Renal cortex interstitium (tissue), 11 donors: Measurements from ENCODE around the gene ULK4. TPM values are rescaled to one million over a fixed set of nuclear protein-coding genes. Genes with fewer than 3 reads are reported as not detected.
"Not testable (repeated sequence)": the region's sequence is repeated elsewhere in the genome, so short reads cannot be mapped to it uniquely, and the experiment has no call there.

ENCODE experiments used
- DNase-seq, 11 donors: peaks; one replicate each; pipeline ENCODE4 v3.0.0-alpha.2; 2013; ENCODE audit warnings: low read depth in 9 of 11, low spot score in 4 of 11; ENCODE audit errors: extremely low read depth in 1 of 11
- polyA plus RNA-seq, 3 donors: library from polyadenylated mRNA; unstranded; fragments of 120-200 nt; gene quantifications; one replicate each; pipeline ENCODE4 v1.2.1, GENCODE V29; 2013; ENCODE audit not compliant: insufficient read length in 3 of 3

The ULK4 gene
- polyA plus RNA-seq, 3 donors: 4.1 to 6.1 (median 5.5) TPM

GRCh38 chr3:41882956-41883355 is 78.9 kb downstream of the ULK4 start:
- DNase-seq: no peak

GRCh38 chr3:41881233-41881821 is 80.6 kb downstream of the ULK4 start:
- peak; percentile 11 to 42 (median 21) for DNase-seq

DNA sequence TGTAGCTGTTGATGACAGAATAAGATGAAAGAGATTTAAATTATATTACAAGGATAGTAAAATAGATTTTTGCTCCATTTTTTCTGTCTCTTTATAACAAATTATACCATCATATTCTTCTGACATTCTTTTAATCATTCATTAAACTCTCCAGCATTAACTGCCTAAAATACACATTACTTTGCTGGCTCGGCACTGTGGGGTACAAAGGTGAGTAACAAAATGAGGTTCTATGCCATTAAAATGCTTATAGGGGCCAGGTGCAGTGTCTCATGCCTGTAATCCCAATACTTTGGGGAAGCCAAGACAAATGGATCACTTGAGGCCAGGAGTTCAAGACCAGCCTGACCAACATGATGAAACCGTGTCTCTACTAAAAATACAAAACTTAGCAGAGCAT is 81.5 kb downstream of the ULK4 start:
- DNase-seq: no peak

- DNase-seq: not testable (repeated sequence)
Observed at GRCh38 chr3:41877741-41878140, 84.2 kb downstream of the ULK4 start.

DNA sequence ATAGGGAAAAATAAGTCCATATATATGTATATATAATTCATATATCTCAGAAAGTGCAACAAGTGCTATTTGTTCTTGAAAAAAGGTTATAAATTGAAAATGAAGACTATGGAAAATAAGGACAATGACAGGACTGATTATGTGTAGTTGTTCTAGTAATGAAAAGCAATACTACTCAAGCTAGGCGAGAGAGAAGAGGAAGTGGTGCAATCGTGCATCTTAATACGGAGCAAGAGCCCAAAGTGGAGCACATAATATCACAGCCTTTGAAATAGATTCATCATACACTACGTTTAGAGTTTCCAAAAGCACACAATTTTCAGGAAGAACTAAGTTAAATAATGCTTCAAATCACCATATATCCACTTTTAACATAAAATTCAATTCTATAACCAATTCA is 87.9 kb downstream of the ULK4 start:
- DNase-seq: no peak

DNA sequence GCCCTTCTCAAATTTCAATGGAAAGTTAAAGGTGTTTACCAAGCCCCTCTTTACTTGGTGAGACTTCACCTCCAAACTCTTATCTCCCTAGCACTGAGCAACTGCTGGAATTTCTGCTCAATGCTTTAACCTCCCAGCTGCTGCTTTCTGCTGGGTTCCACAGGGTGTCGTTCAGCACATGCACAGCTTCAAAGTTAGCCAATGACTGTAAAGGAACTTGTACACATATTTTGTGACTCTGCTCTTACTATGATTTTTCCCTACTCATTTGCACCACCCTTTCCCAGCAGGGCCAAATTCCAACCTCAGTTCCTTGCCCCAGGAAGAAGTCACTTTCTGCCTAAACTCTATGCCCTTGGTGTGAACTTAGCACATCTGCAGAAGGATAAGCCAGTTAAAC is 89.7 kb downstream of the ULK4 start:
- no peak for DNase-seq

DNA sequence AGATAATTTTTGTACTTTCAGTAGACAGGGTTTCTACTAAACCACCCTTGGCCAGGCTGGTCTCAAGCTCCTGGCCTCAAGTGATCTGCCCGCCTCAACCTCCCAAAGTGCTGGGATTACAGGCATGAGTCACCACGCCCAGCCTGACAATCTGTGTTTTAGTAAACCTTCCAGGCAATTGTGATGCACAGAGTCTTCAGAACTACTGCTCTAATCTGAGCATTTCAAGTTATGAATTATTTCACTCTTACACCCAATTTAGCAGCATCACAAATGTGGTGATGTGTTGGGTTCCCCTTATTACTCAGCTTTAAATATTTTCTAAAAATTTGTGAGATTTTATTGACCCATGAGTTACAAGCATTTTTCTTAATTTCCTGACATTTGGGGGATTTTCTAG is 94.4 kb downstream of the ULK4 start:
- no peak for DNase-seq

- DNase-seq: no peak
Observed at GRCh38 chr3:41866298-41866697, 95.6 kb downstream of the ULK4 start.

DNA sequence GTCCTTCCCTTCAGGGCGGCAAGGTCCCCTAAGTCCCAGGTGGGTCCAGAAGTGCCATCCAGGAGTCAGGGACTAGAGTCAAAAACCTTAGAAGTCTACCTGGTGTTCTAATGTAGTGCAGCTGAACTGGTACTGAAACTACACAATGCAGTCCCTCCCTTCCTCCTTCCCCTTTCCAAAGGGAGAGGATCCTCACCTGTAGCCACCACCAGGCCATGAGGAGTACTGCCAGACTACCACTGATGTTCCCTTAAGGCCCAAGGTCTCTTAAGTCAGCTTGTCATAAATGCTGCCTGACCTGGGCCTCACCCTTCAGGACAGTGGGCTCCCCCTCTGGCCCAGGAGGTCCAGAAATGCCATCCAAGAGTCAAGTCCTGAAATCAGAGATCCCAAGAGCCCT is 98.9 kb downstream of the ULK4 start:
- DNase-seq: no peak

GRCh38 chr3:41860489-41860888 is 101.4 kb downstream of the ULK4 start:
- not testable (repeated sequence) for DNase-seq

DNA sequence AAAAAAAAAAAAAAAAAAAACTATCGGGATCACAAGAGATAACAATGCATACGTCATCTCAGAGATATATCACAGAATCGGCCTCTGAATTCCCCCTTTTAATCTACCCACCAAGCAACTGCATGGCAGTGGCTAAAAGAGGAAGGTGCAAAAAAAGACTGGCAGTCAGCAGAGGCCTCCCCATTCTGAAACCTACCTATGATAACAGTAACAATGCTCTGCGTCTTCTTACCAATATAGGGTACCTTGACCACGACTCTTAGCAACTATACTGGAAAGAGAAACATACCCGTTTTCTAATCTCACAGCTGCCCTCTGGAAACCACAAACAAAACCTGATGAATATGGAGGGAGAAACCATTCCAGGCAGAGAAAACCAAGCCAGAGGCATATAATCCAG is 106.9 kb downstream of the ULK4 start:
- DNase-seq: no peak

DNA sequence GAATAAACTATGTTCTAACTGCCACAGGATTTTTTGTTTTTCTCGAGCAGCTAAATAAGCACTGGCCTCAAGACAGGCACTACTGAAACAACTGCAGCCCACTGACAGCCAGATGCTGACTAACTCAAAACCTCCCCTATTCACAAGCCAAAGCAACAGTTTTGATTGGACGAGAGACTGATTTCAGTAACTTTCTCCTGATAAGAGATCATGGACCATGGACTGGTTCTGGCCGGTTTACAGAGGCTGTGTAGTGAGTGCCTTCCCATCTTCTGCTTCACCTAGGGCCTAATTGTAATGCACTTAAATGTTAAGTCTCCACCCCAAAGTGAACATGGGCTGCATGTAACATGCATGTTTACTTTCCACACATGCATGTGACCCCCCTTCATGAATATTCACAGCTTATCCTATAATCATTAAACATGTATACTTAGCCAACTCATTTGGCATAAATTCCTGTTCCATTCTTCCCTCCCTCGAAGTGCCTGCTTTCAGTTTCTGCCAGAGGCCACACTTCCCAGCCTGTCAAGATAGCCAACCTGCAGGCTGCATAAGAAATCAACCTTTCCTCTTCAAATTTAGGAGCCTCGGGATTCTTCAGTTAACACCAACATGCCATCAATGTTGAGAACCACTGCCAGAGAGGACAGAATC is 108.2 kb downstream of the ULK4 start:
- DNase-seq: no peak

DNA sequence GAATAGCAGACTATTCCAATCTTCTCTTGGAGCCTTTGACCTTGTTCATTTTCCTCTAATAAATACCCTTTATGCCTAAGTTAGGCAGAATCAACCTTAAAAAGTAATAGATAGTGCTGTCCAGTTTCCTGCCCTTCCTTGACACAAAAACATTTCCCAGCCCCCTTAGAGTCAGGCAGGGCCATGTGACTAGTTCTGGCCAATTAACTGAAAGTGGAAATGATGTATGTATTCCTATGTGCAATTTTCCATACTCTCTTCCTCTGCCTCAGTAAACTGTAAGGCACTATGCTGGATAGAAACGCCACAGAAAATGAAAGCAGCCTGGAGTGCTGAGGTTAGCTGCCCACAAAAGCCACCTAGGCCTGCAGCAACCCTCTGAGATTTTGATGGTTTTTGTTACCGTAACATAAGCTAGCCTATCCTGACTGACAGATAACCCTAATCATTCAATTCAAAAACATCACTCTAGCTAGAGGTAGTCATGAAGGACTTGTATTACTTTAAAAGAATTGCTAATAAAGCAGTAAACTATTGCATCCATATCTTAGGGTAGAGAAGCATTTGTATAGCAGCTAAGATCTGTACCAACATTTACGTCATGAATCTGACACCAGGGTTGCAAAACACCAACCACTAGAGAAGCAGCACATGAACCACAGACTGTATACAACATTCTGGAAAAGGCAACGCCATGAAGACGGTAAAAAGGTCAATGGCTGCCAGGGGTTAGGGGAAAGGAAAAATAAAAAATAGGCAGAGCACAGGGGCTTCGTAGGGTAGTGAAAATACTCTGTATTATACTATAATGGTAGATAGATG is 112.9 kb downstream of the ULK4 start:
- no peak for DNase-seq

GRCh38 chr3:41847679-41848078 is 114.2 kb downstream of the ULK4 start:
- DNase-seq: no peak

DNA sequence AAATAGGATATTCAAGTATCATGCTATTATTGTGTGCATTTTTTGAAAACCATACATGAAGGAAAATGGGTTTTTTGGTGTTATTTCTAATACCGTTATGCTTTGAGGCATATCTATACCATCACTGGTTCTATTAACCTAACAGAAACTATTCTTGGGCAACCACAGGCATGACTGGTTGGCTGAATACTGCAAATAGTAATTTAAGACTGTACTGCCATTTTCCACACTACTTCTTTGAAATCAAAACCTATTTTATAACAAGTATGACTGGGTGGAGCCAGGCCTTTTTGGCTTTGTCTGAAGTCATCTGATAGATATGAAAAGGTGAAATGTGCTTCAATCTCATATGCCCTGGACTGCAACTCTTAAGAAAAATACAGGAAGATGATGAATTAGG is 115.1 kb downstream of the ULK4 start:
- no peak for DNase-seq

DNA sequence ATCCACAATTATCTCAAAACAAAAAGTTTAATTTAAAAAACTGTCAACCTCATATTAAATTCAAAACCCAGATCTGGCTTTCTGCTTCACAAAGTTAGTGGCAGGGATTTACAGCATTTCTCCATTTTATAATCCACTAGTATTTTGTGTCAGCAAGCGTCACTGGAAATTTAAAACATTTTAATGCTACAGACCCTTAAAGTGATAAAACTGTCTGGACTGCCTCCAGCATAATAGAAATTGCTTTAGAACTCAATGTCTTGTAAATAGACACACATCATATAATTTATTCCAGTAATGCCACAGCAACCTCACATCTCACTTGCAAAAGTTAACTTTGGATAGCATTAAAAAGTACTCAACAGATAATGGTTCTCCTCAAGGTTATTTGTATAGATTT is 116.1 kb downstream of the ULK4 start:
- DNase-seq: peak in 5 of 11 donors; percentile 5 to 25 (median 11)

GRCh38 chr3:41844256-41844655 is 117.6 kb downstream of the ULK4 start:
- DNase-seq: not testable (repeated sequence)

DNA sequence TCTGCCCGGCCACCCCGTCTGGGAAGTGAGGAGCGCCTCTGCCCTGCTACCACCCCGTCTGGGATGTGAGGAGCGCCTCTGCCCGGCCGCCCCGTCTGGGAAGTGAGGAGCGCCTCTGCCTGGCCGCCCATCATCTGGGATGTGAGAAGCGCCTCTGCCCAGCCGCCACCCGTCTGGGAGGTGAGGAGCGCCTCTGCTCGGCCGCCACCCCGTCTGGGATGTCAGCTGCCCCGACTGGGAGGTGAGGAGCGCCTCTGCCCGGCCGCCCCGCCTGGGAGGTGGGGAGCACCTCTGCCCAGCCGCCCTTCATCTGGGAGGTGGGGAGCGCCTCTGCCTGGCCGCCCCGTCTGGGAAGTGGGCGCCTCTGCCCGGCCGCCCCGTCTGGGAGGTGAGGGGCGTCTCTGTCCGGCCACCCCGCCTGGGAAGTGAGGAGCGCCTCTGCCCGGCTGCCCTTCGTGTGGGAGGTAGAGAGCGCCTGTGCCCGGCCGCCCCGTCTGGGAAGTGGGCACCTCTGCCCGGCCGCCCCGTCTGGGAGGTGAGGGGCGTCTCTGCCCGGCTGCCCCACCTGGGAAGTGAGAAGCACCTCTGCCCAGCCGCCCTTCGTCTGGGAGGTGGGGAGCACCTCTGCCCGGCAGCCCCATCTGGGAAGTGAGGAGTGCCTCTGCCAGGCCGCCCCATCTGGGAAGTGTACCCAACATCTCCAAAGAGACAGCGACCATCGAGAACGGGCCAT is 120.8 kb downstream of the ULK4 start:
- not testable (repeated sequence) for DNase-seq

- no peak for DNase-seq
Observed at GRCh38 chr3:41836360-41837134, 125.4 kb downstream of the ULK4 start.
